HepG2 (cell line): ENCODE measurements around the gene API5. TPM values are rescaled to one million over a fixed set of nuclear protein-coding genes. Genes with fewer than 3 reads are reported as not detected.
A peak's percentile ranks its signal among the peaks of the same experiment; 100 is the strongest.

ENCODE experiments used
- BRCA1 ChIP-seq: sonication (generic); formaldehyde crosslinking; IDR thresholded peaks from 2 replicates; pipeline ENCODE4 v1.4.0; 2020; ENCODE audit warnings: missing genetic modification reagents
- BRD4 ChIP-seq: sonication (generic); formaldehyde crosslinking; IDR thresholded peaks from 2 replicates; pipeline ENCODE4 v1.4.0; 2020; ENCODE audit warnings: missing genetic modification reagents
- CENPX ChIP-seq: sonication (generic); formaldehyde crosslinking; IDR thresholded peaks from 2 replicates; pipeline ENCODE4 v1.9.0; 2021; ENCODE audit warnings: mild to moderate bottlenecking, missing genetic modification reagents, moderate library complexity
- DNMT1 ChIP-seq: sonication (generic); formaldehyde crosslinking; IDR thresholded peaks from 2 replicates; pipeline ENCODE4 v1.5.1; 2020; ENCODE audit warnings: mild to moderate bottlenecking, missing genetic modification reagents
- FOXC1 ChIP-seq: sonication (generic); formaldehyde crosslinking; IDR thresholded peaks from 2 replicates; pipeline ENCODE4 v1.8.0; 2022; ENCODE audit warnings: mild to moderate bottlenecking, missing genetic modification reagents, borderline replicate concordance
- JARID2 ChIP-seq: sonication (generic); formaldehyde crosslinking; IDR thresholded peaks from 2 replicates; pipeline ENCODE4 v1.8.1; 2023; ENCODE audit warnings: missing genetic modification reagents, inconsistent platforms; ENCODE audit not compliant: insufficient replicate concordance
- MAF1 ChIP-seq: sonication (generic); formaldehyde crosslinking; IDR thresholded peaks from 2 replicates; pipeline ENCODE4 v1.5.0; 2020; ENCODE audit warnings: missing genetic modification reagents, borderline replicate concordance
- PAF1 ChIP-seq: IDR thresholded peaks from 2 replicates; pipeline ENCODE4 v1.6.1; 2016; ENCODE audit warnings: missing genetic modification reagents, missing compliant biosample characterization
- PHF20 ChIP-seq: sonication (generic); formaldehyde crosslinking; IDR thresholded peaks from 2 replicates; pipeline ENCODE4 v1.5.0; 2020; ENCODE audit warnings: mild to moderate bottlenecking, missing genetic modification reagents
- SNAPC2 ChIP-seq: sonication (generic); formaldehyde crosslinking; IDR thresholded peaks from 2 replicates; pipeline ENCODE4 v1.8.1; 2022; ENCODE audit warnings: mild to moderate bottlenecking, missing genetic modification reagents
- SNRNP70 ChIP-seq: fragments of 200-400 bp; formaldehyde crosslinking; IDR thresholded peaks from 2 replicates; pipeline ENCODE4 v1.6.1; 2017; ENCODE audit warnings: mild to moderate bottlenecking, low read depth, low read length, moderate library complexity
- ZBTB20 ChIP-seq: sonication (generic); formaldehyde crosslinking; IDR thresholded peaks from 2 replicates; pipeline ENCODE4 v1.8.1; 2023; ENCODE audit warnings: missing genetic modification reagents, low read depth, mild to moderate bottlenecking, borderline replicate concordance
- ZC3H13 ChIP-seq: sonication (generic); formaldehyde crosslinking; IDR thresholded peaks from 2 replicates; pipeline ENCODE4 v1.8.1; 2023; ENCODE audit warnings: mild to moderate bottlenecking, missing genetic modification reagents, moderate library complexity
- ZNF552 ChIP-seq: sonication (generic); formaldehyde crosslinking; IDR thresholded peaks from 2 replicates; pipeline ENCODE4 v1.9.0; 2022; ENCODE audit warnings: missing genetic modification reagents, mild to moderate bottlenecking, borderline replicate concordance
- ZNF619 ChIP-seq: sonication (generic); formaldehyde crosslinking; IDR thresholded peaks from 2 replicates; pipeline ENCODE4 v1.4.0; 2020; ENCODE audit warnings: mild to moderate bottlenecking, missing genetic modification reagents
- ZNF766 ChIP-seq: sonication (generic); formaldehyde crosslinking; IDR thresholded peaks from 2 replicates; pipeline ENCODE4 v1.5.0; 2020; ENCODE audit warnings: missing genetic modification reagents, borderline replicate concordance
- ZSCAN22 ChIP-seq: sonication (generic); formaldehyde crosslinking; IDR thresholded peaks from 2 replicates; pipeline ENCODE4 v1.4.0; 2020; ENCODE audit warnings: mild to moderate bottlenecking, missing genetic modification reagents
- polyA plus RNA-seq, 8 experiments: library from polyadenylated mRNA; depleted of rRNA in 3 of 8; stranded (reverse) in 7 of 8; unstranded in 1 of 8; fragments of >200 nt; fragmentation: Illumina TruSeq in 4 of 8; extraction: Trizol in 4 of 8; gene quantifications; 2 replicates each; pipeline versions ENCODE4 v1.2.1 to v1.2.3, GENCODE V29; 2011 to 2016; ENCODE audit warnings: low read depth in 4 of 8, missing spikeins in 1 of 8, mixed read lengths in 1 of 8; ENCODE audit not compliant: insufficient read depth in 1 of 8
- total RNA-seq, 5 experiments: library from RNA; depleted of rRNA; stranded (reverse); fragments of >200 nt; fragmentation: Illumina TruSeq; extraction: Trizol; gene quantifications; 2 replicates each; pipeline ENCODE4 v1.2.3, GENCODE V29; 2016; ENCODE audit warnings: low read depth in 1 of 5
- TF ChIP-seq, protein P1 (sequence below): sonication (generic); formaldehyde crosslinking; IDR thresholded peaks from 2 replicates; pipeline ENCODE4 v1.4.0; 2020; ENCODE audit warnings: missing genetic modification reagents, mild to moderate bottlenecking, borderline replicate concordance
- TF ChIP-seq, protein P2 (sequence below): sonication (generic); formaldehyde crosslinking; IDR thresholded peaks from 2 replicates; pipeline ENCODE4 v1.4.0; 2020; ENCODE audit warnings: mild to moderate bottlenecking, missing genetic modification reagents
- TF ChIP-seq, protein P3 (sequence below): fragments of 450-650 bp; IDR thresholded peaks from 2 replicates; pipeline ENCODE4 v1.6.1; 2016
- TF ChIP-seq, protein P4 (sequence below): sonication (generic); formaldehyde crosslinking; IDR thresholded peaks from 2 replicates; pipeline ENCODE4 v1.4.0; 2020; ENCODE audit warnings: missing genetic modification reagents, borderline replicate concordance
- TF ChIP-seq, protein P5 (sequence below): sonication (generic); formaldehyde crosslinking; IDR thresholded peaks from 2 replicates; pipeline ENCODE4 v1.4.0; 2020; ENCODE audit warnings: low read depth, mild to moderate bottlenecking, missing genetic modification reagents

Gene API5
- total and polyA plus RNA-seq, 2 of the 13 experiments (the other 11 are each of a cell fraction or from before 2014, with no cell fraction given), result 21.6 to 59.0 TPM

DNA sequence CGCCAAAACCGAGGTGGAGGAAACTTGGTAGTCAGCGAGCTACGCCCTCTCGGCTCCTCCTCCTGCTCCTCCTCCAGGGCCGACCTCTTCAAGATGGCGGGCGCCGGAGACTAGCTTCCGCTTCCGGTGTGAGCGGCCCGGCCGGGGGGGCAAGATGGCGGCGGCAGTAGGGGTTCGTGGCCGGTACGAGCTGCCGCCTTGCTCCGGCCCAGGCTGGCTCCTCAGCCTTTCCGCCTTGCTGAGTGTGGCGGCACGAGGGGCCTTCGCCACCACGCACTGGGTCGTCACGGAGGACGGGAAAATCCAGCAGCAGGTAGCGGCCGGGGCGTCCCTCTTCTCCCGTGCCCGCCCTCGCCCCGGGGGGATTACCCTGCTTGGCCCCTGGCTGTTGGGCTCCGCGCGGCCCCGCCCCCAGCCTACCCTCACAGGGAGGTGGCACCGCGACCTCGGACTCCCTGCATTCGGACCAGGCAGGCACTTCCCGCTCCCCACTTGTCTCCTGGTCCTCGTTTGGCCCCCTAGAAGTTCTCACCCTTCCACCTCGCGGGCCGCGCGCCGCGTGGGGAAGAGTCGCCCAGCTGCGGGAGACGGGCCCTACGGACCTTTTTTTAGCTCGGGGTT is 47.1 kb downstream of the API5 start, which contains the start of gene TTC17 (continued):
- TF ChIP-seq DNMT1, result peak; percentile 60; the same call in 1 of the 2 replicates
- TF ChIP-seq ZC3H13 (CRISPR knock-in tag), result peak; percentile 51; the same call in 1 of the 2 replicates
- TF ChIP-seq JARID2, result no peak
- TF ChIP-seq MAF1 (CRISPR knock-in tag), result peak; percentile 79; the same call in 1 of the 2 replicates
- TF ChIP-seq ZNF552 (CRISPR knock-in tag), result no peak
- TF ChIP-seq, protein P1, sequence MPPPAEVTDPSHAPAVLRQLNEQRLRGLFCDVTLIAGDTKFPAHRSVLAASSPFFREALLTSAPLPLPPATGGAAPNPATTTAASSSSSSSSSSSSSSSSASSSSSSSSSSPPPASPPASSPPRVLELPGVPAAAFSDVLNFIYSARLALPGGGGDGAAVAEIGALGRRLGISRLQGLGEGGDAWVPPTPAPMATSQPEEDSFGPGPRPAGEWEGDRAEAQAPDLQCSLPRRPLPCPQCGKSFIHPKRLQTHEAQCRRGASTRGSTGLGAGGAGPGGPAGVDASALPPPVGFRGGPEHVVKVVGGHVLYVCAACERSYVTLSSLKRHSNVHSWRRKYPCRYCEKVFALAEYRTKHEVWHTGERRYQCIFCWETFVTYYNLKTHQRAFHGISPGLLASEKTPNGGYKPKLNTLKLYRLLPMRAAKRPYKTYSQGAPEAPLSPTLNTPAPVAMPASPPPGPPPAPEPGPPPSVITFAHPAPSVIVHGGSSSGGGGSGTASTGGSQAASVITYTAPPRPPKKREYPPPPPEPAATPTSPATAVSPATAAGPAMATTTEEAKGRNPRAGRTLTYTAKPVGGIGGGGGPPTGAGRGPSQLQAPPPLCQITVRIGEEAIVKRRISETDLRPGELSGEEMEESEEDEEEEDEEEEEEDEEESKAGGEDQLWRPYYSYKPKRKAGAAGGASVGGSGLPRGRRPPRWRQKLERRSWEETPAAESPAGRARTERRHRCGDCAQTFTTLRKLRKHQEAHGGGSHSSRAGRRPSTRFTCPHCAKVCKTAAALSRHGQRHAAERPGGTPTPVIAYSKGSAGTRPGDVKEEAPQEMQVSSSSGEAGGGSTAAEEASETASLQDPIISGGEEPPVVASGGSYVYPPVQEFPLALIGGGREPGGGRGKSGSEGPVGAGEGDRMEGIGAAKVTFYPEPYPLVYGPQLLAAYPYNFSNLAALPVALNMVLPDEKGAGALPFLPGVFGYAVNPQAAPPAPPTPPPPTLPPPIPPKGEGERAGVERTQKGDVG (CRISPR knock-in tag), result peak; percentile 65; the same call in 1 of the 2 replicates
- TF ChIP-seq SNAPC2 (CRISPR knock-in tag), result no peak
- peak; percentile 60; the same call in 1 of the 2 replicates for TF ChIP-seq ZBTB20
- TF ChIP-seq BRD4, result peak; percentile 90
- TF ChIP-seq, protein P2, sequence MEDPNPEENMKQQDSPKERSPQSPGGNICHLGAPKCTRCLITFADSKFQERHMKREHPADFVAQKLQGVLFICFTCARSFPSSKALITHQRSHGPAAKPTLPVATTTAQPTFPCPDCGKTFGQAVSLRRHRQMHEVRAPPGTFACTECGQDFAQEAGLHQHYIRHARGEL (CRISPR knock-in tag), result peak; percentile 83; the same call in 1 of the 2 replicates
- TF ChIP-seq CENPX, result no peak
- no peak for TF ChIP-seq PAF1 (CRISPR knock-in tag)
- no peak for TF ChIP-seq ZSCAN22 (CRISPR knock-in tag)
- TF ChIP-seq PHF20, result peak; percentile 92
- TF ChIP-seq, protein P3, sequence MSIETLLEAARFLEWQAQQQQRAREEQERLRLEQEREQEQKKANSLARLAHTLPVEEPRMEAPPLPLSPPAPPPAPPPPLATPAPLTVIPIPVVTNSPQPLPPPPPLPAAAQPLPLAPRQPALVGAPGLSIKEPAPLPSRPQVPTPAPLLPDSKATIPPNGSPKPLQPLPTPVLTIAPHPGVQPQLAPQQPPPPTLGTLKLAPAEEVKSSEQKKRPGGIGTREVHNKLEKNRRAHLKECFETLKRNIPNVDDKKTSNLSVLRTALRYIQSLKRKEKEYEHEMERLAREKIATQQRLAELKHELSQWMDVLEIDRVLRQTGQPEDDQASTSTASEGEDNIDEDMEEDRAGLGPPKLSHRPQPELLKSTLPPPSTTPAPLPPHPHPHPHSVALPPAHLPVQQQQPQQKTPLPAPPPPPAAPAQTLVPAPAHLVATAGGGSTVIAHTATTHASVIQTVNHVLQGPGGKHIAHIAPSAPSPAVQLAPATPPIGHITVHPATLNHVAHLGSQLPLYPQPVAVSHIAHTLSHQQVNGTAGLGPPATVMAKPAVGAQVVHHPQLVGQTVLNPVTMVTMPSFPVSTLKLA, result no peak
- TF ChIP-seq ZNF619 (CRISPR knock-in tag), result no peak
- TF ChIP-seq, protein P4, sequence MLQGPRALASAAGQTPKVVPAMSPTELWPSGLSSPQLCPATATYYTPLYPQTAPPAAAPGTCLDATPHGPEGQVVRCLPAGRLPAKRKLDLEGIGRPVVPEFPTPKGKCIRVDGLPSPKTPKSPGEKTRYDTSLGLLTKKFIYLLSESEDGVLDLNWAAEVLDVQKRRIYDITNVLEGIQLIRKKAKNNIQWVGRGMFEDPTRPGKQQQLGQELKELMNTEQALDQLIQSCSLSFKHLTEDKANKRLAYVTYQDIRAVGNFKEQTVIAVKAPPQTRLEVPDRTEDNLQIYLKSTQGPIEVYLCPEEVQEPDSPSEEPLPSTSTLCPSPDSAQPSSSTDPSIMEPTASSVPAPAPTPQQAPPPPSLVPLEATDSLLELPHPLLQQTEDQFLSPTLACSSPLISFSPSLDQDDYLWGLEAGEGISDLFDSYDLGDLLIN, result no peak
- TF ChIP-seq SNRNP70, result no peak
- TF ChIP-seq, protein P5, sequence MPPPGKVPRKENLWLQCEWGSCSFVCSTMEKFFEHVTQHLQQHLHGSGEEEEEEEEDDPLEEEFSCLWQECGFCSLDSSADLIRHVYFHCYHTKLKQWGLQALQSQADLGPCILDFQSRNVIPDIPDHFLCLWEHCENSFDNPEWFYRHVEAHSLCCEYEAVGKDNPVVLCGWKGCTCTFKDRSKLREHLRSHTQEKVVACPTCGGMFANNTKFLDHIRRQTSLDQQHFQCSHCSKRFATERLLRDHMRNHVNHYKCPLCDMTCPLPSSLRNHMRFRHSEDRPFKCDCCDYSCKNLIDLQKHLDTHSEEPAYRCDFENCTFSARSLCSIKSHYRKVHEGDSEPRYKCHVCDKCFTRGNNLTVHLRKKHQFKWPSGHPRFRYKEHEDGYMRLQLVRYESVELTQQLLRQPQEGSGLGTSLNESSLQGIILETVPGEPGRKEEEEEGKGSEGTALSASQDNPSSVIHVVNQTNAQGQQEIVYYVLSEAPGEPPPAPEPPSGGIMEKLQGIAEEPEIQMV (CRISPR knock-in tag), result no peak; the same call in 1 of the 2 replicates
- peak; percentile 87 for TF ChIP-seq ZNF766 (CRISPR knock-in tag)
- TF ChIP-seq BRCA1, result peak; percentile 73; the same call in 1 of the 2 replicates
- peak; percentile 83; the same call in 1 of the 2 replicates for TF ChIP-seq FOXC1
